Measurements from ENCODE around the gene FHIT.

Gene FHIT

DNA sequence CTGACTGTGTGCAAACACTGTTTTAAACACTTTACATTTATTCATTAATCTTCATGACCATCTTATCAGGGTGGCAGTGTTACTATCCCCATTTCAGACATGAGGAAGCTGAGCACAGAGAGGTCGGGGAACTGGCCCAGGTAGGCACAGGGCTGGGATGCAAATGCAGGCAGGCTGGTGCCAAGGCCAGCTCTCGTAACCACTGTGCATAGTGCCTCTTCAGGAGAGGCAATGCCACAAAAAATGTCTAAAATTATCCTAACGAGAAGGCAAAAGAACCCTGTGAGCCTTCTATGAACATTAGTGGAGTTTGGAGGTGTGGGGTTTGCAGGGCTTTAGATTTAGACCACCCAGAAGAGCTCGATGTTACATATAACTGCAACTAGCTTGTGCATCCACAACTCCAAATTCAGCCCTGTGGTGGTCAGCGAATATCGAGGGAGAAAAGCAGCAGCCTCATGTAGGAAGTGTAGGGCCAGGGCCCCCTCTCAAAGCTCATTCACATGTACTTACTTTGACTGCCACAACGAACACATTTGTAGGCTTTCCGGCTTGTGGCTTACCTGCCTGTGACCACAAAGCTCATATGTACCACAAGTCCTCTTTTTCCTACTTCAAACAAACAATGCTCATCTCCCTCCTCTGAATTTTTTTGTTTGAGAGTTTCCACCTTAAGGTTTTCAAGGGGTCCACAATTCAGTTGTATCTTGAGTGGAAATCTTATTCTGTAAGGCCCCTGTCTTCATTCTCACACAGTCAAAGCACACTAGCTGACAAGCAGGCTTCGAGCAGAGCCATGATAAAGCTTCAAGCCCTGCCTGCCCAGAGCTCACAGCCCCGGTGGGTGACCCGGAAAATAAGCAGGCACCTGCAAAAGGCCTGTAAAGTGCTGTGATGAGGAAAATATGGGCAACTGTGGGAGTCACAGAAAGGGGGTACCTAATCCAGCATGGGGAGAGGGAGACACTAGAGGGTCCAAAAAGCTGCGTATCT is 1478.5 kb downstream of the FHIT start:
- no peak for DNase-seq (ENCODE audit: extremely low read depth in 1 of 2, low read depth in 1 of 2)

- DNase-seq (ENCODE audit: extremely low read depth in 1 of 2, low read depth in 1 of 2) = no peak
Measured at GRCh38 chr3:59771768-59772181, 1479.5 kb downstream of the FHIT start.

DNA sequence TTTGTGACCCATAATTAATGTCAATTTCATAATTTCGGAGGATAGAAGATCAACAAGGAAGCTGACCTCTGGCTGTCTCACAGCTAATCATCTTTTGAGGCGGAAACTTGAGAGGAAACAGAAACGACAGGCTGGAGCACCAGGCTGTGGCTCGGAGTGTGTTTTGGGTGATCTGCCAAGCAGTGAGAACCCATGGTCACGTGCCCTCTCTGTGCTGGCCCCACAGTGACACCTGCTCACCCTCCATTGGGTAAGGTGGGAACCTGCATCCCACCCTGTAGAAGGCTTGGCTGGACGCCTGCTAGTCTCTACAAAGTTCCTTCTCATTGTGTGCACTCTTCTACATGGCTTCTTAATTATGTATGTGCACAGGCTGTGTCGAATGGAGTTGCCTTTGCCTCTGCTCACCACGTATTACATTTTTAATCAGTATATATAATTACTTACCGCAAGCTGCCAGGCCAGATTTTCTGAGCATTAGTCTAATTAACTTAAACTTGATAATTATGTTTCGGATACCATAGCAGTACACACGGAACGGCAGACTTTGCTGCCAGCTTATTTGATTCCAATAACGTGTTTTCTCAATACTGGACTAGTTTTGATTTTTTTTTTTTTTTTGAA is 1482.0 kb downstream of the FHIT start:
- no peak for DNase-seq (ENCODE audit: extremely low read depth in 1 of 2, low read depth in 1 of 2)

DNA sequence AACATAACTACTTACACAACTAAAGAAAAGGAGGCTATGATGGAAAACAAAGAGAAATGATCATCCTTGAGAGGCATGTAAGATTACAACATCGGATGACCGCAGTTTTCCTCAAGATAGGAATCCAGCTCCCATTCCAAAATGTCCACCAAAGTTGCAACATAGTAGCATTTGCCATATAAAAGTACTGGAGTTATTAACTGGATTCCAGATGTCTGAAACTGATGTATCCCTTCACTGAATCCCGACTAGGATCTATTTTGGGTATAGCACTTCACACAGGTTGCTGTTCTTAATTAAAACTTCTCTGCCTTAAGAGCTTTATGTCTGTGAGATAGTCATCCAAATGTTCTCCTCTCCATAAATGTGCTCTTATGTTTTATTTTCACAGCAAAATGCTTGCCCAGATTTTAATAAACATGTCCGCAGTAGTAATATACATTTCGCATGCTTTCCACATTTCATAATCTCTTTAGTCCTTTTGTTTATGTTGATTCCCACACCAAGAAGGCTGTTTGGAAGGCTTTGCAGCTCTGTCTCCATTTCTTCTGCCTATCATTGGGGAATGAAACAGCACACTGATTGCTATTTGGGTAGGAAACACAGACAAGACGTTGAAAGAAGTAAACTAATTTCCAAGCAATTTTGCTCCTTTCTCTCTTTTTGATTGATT is 1484.9 kb downstream of the FHIT start:
- DNase-seq (ENCODE audit: extremely low read depth in 1 of 2, low read depth in 1 of 2) = no peak

GRCh38 chr3:59764171-59764570 is 1487.1 kb downstream of the FHIT start:
- DNase-seq (ENCODE audit: extremely low read depth in 1 of 2, low read depth in 1 of 2) = no peak

DNA sequence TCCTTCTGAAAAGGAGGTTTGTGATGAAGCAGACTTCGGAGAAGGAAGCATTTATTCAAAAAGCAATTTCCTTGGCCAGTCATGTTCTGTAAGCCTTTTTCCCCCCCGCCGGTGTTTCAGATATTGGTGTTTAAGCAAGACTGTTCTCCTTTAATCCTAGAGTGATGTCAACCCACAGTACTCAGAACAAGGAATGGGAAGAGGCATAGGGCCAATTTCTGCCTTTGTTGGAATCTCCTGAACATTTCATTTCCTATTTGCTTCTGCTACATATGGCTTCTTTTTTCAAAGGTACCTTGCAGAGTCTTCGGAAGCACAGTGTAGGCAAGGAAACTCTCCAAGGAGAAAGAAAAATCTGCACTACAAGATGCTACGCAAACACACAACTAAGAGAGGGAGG is 1488.3 kb downstream of the FHIT start:
- no peak for DNase-seq (ENCODE audit: extremely low read depth in 1 of 2, low read depth in 1 of 2)

GRCh38 chr3:59759298-59760031 is 1491.8 kb downstream of the FHIT start:
- DNase-seq (ENCODE audit: extremely low read depth in 1 of 2, low read depth in 1 of 2) = peak in 1 of 2 donors; percentile 42

DNA sequence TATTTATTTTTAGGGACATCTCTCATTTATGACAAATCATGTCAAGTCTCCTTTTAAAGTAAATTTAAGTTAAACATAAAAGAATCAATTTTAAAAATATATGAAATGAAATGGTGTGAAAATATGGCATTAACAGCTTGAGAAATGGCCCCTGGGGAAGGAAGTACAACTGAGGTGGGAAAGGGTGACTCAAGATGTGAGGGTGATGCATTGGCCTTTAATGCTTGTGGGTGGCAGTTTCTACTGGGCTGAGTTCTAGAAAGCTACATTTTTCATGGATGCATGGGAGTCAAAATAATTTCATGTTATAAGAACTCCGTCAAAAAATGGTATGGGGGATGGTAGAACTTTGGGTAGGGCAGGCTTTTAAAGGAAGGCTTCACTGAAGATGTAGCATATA is 1492.6 kb downstream of the FHIT start:
- no peak for DNase-seq (ENCODE audit: extremely low read depth in 1 of 2, low read depth in 1 of 2)

DNA sequence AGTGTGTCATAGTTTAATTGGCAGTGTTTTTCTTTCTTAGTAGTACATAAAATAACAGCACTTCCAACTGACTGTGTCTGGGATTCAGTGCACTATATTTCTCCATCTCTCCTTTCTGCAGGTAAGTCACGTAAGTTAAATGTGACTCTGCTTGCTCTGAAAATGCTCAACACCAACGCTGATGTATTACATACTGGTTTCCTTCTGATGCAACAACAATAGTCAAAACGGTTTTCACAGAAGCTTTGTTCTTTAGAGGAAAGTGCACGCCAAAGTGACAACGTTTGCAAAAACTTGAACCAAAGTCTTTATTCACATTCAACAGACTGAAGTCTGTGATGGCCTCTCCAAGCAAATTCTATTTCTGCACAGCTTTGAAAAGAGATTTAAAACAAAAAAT is 1494.3 kb downstream of the FHIT start:
- DNase-seq (ENCODE audit: extremely low read depth in 1 of 2, low read depth in 1 of 2) = no peak

- DNase-seq (ENCODE audit: extremely low read depth in 1 of 2, low read depth in 1 of 2) = no peak
Measured at GRCh38 chr3:59754456-59755129, 1496.7 kb downstream of the FHIT start.

DNA sequence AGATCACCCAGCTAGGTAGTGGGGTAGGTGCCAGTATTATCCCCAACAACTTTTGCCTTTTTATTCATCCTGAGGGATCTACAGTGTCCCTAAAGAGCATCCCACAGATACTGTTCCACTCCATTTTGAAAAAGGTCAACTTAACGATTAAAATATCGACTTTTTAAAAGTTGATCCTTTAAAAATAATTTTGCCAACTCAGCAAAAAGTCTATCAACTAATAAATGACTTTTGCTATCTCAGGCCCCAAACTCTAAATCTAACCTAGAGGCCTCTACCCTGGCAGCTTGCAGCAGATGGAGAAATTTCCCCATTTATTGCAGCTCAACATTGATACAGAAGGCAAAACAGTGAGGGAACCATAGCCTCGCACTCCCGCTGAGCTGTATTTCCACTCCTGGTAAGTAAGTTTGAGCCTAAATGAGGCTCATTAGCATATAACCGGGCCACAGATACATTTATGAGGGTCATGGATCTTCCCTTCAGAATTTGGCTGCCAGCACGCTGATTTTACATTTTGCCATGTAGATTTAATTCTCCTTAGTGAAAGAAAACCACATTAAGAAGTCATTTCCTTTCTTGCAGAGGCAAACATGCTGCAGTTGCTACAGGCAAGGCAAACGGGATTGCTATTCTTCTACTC is 1497.3 kb downstream of the FHIT start:
- DNase-seq (ENCODE audit: extremely low read depth in 1 of 2, low read depth in 1 of 2) = no peak

DNA sequence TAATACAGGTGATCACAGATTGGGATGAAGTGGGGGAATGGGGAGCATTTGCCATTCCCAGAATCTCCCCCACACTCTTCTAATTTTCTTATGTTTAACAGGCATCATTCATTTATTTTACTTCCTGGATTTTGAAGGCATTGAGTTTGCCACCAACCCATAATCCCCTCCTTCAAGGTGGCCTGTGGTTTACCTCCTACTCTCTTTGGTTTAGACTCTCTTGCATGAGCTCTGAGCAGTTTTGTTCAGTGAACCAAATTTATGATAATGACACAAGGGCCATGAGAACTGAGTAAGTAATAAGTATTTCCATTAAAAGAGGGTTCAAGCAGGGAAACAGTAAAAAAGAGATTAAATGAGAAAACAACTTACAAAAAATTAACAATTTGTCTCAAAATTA is 1498.3 kb downstream of the FHIT start:
- no peak for DNase-seq (ENCODE audit: extremely low read depth in 1 of 2, low read depth in 1 of 2)

DNA sequence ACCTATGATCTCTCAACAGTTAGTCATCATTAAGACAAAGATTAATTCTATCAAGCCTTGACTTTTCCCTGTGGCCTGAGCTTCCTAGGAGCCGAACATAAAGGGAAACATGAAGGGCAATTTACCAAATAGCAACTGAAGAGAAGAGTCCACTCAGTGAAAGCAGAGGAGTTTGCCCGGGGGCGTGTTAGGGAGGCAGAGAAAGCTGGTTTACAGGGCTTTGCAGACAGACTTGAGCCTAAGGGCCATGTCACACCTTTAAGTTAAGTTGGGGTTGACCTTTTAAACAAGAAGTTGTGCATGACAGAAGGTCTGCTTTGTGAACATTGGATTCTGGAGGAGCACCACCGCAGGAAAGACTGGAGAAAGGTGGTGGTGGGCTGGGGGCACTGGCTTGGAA is 1499.6 kb downstream of the FHIT start:
- DNase-seq (ENCODE audit: extremely low read depth in 1 of 2, low read depth in 1 of 2) = no peak

DNA sequence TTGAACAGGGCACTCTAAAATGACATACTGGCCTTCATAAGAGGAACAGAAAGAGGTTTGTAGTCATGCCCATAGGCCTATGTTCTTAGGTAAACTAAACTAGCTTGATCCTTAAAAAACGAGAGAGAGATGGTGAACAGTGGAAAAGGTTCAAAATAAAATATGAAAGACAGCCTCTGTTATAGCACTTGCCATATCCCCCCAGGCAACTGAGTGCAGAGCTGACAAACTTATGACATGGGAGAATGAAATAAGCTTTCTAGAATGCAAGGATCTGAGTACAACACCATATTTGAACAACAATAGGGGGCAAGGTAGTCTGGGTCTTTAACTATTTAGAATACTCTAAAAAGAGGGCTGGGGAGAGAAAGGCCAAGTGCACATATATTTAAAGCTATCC is 1500.9 kb downstream of the FHIT start:
- no peak for DNase-seq (ENCODE audit: extremely low read depth in 1 of 2, low read depth in 1 of 2)

GRCh38 chr3:59749291-59749690 is 1502.0 kb downstream of the FHIT start:
- DNase-seq (ENCODE audit: extremely low read depth in 1 of 2, low read depth in 1 of 2) = no peak

DNA sequence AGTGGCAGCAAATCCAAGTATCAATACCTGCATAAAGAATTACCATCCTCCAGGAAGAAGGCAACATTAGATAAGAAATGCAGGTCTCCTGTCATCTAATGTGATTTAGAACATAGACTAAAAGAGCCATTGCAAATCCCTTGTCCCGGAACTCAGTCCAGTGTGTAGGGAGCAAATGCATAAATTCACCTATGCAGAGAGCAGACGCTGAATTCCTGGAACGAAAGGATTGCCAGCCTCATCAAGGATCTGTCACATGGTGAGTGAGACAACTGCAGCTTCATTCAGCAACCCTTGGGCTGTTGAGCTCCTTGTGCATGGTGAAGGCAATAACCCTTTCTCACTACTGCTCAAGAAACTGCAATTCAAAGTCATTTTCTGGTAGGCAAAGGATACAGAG is 1504.7 kb downstream of the FHIT start:
- DNase-seq (ENCODE audit: extremely low read depth in 1 of 2, low read depth in 1 of 2) = no peak

- no peak for DNase-seq (ENCODE audit: extremely low read depth in 1 of 2, low read depth in 1 of 2)
Measured at GRCh38 chr3:59737241-59737640, 1514.0 kb downstream of the FHIT start.

GRCh38 chr3:59734061-59734460 is 1517.2 kb downstream of the FHIT start:
- DNase-seq (ENCODE audit: extremely low read depth in 1 of 2, low read depth in 1 of 2) = no peak

DNA sequence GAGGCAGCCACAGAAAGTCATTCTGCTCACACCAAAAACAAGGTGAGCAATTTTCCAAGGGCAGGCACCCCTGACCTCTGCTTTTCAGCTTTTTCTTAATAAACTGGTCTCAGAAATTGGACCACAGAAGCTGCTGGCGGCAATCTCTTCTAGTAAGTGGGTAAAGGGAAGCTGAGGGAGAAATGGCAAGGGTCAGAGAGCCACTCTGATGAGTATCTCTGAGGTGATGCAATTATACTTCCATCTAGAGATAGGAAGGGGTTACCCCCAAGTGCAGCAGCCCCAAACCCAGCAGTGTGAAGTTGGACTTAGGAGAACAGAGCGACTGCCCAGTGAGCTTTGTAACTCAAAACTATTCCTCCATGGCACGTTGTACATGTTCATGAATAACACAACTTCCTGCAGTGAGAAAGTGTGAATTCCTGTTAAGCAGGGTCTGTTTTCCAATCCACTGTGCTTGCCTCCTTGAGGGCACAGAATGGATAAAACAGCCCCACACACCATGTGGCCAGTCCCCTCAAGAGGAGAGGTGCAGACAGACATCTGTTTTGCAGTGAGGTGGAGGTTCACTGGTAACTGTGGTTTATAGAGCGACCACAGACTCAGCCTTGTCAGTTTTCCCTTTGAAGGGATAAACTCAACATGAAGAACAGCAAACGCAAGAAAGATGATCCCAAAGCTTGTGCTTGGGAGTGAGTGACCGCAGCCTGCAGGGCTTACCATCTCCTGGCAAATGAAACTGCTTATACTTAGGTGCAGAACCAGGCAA is 1518.0 kb downstream of the FHIT start:
- DNase-seq (ENCODE audit: extremely low read depth in 1 of 2, low read depth in 1 of 2) = no peak

All from stimulated activated CD8-positive, alpha-beta memory T cell treated with anti-CD3 and anti-CD28 coated beads, Interleukin-7, amount 100 ng/mL, for 48 hours (primary cell).